GM15510 (cell line): Measurements from ENCODE around the gene TRAF7.
A peak's percentile ranks its signal among the peaks of the same experiment; 100 is the strongest.

ENCODE experiments used
- POLR2A ChIP-seq: IDR thresholded peaks from 3 replicates; pipeline ENCODE4 v1.6.1; 2011; ENCODE audit warnings: borderline replicate concordance; ENCODE audit not compliant: insufficient read length; ENCODE audit errors: extremely low read depth

The TRAF7 gene

DNA sequence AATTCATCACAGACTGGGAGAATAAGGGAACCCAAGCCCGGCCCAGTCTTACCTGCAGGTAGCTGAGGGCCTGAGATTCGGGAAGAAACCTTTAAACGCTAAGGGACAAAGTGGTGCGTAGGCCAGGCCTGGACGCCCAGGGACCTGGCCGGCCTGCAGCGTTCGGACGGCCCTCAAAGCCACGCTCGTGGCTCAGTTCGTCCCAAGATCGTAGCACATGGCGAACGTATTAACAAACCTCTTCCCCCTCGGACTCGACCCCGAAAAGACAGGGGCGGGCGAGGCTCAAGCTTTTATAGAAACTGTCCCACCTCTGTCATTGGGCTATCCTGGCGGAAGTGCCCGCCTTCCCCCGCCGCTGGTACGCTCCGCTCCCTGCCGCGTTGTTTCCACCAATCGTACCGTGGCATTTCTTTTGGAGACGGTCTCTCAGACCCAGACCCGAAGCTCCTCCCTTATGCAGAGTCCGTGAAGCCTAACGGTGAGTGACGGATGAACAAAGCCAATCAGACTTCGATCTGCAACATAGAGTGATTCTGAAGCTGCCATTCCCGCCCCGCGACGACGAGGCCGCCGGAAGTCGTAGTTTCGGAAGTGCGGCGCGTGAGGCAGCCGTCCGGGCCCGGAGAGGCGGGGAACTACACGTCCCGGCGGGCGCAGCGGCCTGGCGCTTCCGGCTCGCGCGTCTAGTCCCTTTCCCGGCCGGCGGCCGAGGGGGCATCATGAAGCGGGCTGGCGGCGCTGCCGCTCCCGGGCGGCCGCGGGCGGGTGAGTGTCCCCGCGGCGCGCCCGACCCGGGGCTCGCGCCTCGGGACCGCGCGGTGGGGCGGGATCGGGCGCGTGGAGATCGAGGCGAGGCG is at the start of gene TRAF7:
TSS of gene TRAF7 (plus strand) at position 692 of the 860 bp plus-strand sequence. CDS start 8,139 bp downstream, outside the sequence.
- TF ChIP-seq POLR2A: peak; percentile 100

DNA sequence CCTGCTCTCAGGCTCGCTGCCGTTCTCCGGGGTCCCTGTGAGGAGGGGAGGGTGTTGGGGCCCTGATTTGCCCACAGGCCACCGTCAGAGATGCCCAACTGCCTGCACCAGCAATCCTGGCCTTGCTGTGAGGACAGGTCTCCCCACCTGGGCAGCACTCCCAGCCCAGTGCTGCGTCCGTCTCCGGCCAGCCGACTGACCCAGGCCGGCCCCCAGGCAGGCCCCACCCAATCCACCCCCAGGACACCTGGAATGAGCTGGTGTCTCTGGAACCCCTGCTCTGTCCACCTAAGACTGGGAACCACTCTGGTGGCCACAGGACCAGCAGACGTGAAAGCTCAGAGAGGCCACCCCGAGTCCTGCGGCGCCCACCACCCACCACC is 40.0 kb upstream of the TRAF7 start:
- no peak for TF ChIP-seq POLR2A

DNA sequence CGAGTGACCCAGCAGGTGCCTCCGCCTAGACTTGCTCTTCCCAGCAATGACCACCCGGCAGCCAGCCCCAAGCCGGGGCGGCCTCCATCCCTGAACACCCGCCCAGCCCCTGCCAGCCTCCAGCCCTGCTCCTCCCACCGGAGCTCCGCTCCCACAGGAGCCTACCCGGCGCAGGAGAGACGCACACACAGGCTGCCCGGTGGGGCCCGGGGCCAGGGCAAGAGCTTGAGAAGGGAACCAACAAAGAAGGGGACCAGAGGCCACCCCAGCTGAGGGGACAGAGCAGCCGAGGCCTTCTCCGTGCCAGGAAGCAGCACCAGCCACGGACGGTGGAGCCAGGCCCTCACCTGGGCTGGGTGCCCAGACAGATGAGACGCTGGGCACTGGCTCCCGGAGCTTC is 33.7 kb upstream of the TRAF7 start:
- TF ChIP-seq POLR2A: no peak

DNA sequence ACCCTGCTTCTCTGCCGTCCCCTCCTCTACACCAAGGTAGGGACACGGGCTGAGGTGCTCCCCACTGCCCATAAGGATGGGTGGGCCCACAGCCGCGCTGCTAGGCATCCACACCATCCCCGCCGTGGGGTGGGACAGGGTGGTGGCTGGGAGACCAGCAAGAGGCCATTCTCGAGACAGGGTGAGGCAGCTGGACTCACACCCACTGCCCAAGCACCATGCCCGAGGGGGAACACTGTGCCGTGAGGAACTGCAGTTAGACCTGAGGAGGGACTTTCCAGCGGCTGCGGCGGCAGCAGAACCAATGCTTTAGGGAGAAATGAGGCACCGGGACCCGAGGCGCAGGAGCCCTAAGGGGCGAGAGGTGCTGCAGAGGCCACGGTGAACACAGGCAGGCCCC is 33.2 kb upstream of the TRAF7 start:
- TF ChIP-seq POLR2A: no peak

DNA sequence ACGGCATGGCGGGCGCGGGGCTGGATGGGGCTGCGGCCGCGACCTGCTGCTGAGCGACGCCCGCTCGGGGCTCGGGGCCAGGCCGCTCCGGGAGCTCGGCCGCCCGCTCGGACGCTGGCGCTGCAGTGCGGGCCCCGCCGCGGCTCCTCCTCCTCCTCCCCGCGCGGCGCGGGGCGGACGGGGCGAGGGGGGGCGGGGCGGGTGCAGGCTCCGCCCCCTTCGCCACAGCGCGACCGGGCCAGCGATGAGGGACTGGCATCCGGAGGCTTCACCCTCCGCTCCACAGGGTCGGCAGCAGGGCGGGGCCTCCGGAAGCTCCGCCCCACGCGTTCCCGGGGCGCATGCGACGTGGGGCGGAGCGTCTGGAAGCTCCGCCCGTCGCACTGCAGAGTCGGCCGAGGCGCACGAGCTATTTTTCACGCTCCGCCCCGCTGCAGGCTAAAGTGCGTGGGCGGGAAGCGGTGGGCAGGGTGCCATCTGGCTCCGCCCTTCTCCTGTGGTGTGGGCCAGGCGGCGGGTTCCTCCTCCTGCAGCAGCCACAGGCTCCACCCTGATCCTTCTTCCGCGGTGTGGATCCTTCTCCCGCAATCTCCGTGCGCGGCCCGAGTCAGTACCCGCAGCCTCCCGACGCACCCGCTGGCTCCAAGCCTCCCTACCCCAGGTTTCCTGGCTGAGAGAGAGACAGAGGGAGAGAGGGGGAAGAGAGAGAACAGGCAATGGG is 19.7 kb upstream of the TRAF7 start, which contains the start of gene PKD1:
TSS of gene PKD1 (minus strand) at position 129 of the 721 bp plus-strand sequence. CDS start 209 bp downstream, outside the sequence.
- TF ChIP-seq POLR2A: peak; percentile 36

DNA sequence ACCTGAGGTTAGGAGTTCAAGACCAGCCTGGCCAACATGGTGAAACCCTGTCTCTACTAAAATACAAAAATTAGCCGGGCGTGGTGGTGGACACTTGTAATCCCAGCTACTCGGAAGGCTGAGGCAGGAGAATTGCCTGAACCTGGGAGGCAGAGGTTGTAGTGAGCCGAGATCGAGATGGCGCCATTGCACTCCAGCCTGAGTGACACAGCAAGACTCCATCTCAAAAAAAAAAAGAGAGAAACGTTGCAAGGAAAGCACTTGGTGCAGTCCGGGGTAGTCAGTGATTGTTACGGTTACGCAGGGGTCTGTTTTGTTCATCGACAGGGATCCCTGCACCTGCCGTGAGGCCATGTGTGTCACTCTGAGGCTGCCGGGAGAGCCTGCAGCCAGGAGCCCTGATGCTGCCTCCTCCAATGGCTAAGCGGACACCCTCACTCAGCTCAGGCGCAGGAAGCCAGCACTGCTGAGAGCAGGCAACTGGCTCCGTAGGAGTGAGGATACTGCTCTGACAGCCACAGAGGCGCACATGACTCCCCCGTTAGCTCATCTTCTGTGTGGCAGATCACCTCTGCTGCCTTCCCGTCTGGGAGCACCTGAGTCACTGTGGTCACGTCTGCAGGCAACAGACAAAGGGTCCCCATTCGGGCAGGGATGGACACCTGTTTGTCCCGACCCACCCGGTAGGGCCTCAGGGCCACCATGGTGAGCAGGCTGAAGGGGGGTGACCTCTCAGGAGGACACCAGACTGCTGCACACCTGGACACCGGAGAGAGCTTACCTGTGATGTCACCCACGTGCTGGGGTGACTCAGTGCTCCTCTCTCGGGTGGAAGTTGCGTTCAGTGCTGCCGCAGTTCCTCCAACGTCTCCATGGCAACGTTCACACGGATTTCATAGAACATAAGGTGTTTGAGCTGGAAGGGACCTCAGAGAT is 12.4 kb upstream of the TRAF7 start:
- TF ChIP-seq POLR2A: no peak

DNA sequence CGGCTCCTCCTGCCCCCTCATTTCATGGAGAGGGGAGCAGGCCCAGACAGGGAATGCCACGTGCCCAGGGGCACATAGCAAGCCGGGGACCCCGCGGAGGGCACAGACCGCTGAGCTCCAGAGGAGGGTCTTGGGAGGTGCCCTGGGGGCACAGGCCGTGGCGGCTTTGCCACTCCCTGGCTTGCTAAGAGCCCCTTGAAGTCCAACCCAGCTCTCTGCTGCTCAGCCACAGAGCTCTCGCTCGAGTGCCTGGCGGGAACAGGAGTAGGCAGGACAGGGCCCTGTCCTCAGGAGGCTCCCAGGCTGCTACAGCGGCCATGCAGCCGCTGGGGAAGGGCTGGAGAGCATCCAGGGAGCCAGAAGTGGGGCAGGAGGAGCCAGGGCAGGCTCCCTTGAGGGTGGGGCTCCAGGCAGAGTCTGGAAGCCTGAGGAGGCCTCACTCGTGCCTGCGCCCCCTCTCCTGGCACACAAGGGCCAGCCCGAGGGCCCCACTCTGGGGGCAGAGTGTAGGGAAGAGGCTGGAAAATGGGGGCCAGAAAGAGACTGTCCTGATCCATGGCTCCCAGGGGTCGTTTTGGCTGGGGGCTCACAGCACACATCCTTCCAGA is 11.6 kb upstream of the TRAF7 start:
- no peak for TF ChIP-seq POLR2A

DNA sequence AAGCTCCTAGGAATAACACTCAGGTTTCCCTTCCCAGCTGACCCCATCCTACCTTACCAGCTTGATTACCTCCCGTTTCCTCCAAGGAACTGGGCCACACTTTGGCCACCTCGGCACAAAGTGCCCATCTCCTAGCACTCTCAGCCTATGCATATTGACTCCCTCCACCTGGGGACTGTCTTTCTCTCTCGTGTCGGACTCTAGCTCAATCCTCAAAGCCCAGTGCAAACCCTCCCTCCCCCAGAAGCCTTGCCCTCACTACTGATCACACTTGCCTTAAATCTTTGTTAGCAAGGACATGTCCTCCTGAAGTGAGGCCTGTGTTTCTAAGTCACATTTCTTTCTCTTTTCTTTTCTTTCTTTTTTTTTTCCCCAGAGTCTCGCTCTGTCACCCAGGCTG is 9.7 kb upstream of the TRAF7 start:
- no peak for TF ChIP-seq POLR2A

DNA sequence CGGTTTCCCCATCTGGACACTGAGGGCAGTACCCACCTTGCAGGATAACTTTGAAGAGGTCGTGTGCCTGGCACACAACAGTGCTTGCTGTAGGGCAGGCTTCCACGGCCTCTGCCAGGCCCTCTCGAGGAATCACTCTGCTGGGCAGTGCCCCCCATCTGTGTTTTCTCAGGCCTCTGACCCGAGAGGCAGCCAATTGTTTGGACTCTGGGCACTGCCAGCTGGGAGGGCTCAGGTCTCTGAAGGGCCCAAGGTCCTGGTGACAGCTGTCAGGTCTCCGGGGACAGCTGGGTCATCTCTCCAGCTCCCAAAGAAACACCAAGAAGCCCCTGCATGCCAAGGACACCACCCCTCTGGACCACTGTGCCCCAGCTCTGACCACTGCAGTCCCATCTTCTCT is 8.2 kb upstream of the TRAF7 start:
- TF ChIP-seq POLR2A: no peak

GRCh38 chr16:2147981-2148671 is 7.5 kb upstream of the TRAF7 start, which contains the start of gene RAB26:
RAB26 (plus strand) TSS chr16:2148625; CDS start chr16:2148784, 159 bp downstream.
- TF ChIP-seq POLR2A: no peak

DNA sequence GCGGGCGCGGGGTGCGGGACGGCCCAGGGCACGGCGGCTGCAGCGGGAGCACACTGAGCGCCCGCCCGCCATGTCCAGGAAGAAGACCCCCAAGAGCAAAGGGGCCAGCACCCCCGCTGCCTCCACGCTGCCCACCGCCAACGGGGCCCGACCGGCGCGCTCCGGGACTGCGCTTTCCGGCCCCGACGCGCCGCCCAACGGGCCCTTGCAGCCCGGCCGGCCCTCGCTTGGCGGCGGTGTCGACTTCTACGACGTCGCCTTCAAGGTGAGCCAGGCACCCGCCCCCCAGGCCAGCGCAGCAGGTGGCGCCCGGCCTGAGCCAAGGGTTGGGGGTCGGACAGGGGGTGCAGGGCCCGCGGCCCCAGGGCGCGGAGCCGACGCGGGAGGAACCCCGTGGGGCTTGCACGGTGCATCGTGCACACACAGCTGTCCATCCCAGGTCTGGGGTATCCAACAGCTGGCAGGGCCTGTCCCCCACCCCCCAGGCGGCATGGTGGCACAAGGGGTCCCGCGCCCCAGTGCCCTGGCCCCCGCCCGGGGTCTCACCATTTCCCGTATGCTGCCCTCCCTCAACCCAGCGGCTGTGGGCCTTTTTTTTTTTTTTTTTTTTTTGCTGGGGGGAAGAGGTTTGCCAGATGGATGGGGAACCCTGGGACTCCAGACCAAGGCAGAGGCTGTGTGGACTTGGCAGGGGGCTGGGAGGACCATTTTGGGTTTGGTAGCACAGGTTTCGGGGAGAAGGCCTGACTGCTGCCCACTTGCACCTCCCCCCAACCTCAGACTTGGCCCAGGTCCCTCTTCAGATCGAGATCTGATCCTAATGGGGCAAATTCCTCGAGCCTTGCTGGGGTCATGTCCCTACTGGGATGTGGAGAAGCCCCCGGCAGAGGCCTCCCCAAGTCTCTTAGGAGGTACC is 6.6 kb upstream of the TRAF7 start:
- no peak for TF ChIP-seq POLR2A

DNA sequence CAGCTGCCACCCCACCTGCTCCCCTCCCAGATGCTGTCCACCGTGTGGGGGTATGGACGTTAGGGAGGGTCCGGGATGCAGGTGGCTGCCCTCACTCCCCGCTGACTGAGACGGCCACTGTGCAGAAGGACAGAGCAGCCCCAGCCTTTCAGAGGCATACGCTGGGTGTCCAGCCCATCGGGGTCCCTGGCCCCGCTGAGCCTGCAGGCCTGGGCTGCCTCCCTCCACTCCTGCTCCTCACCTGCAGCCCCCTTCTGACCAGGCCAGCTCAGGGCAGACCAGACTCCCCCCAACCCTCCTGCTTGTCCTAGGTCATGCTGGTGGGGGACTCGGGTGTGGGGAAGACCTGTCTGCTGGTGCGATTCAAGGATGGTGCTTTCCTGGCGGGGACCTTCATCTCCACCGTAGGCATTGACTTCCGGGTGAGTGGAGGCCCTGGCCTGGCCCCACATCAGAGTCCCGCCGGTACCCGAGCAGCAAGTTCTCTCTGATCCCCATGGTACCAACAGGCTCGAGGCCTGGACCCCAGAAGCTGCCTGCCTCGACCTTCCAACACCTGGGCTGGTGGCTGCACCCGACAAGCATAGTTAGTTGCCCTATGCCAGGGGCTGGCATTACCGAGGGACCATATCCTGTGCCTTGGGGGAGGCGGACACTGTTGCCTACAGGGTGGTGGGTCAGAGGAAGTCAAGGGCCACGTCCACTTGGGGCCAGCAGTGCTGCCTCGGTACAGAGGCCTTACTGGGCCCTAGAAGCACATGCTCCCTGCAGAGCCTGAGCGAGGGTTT is 5.8 kb upstream of the TRAF7 start:
- TF ChIP-seq POLR2A: no peak
